ENCODE results near the gene PTGES2. TPM values are rescaled to one million over a fixed set of nuclear protein-coding genes. Genes with fewer than 3 reads are reported as not detected.

Gene PTGES2
- total and polyA plus RNA-seq, 2 of the 13 experiments (the other 11 are each of a cell fraction or from before 2014, with no cell fraction given): 63.7 to 79.8 TPM

GRCh38 chr9:128115187-128116103 is 12.1 kb downstream of the PTGES2 start (continued):
- TF ChIP-seq SALL1 (CRISPR knock-in tag; IDR thresholded peaks at IDR 0.05) (peak; percentile 97), ZNF337 (CRISPR knock-in tag; IDR thresholded peaks at IDR 0.05; ENCODE audit: borderline replicate concordance, low read depth) (no peak), ZNF407 (CRISPR knock-in tag; IDR thresholded peaks at IDR 0.05; ENCODE audit: not compliant biosample characterization) (no peak), ZMYM2 (CRISPR knock-in tag; IDR thresholded peaks at IDR 0.05) (peak; percentile 91), MLX (CRISPR knock-in tag; IDR thresholded peaks at IDR 0.05) (peak; percentile 100), ZFP36 (IDR thresholded peaks at IDR 0.05; ENCODE audit: borderline replicate concordance, low read depth, low read length, partially characterized antibody) (no peak), DMAP1 (CRISPR knock-in tag; IDR thresholded peaks at IDR 0.05) (peak; percentile 83), EED (CRISPR knock-in tag; IDR thresholded peaks at IDR 0.05) (no peak)
- TF ChIP-seq, protein P1, sequence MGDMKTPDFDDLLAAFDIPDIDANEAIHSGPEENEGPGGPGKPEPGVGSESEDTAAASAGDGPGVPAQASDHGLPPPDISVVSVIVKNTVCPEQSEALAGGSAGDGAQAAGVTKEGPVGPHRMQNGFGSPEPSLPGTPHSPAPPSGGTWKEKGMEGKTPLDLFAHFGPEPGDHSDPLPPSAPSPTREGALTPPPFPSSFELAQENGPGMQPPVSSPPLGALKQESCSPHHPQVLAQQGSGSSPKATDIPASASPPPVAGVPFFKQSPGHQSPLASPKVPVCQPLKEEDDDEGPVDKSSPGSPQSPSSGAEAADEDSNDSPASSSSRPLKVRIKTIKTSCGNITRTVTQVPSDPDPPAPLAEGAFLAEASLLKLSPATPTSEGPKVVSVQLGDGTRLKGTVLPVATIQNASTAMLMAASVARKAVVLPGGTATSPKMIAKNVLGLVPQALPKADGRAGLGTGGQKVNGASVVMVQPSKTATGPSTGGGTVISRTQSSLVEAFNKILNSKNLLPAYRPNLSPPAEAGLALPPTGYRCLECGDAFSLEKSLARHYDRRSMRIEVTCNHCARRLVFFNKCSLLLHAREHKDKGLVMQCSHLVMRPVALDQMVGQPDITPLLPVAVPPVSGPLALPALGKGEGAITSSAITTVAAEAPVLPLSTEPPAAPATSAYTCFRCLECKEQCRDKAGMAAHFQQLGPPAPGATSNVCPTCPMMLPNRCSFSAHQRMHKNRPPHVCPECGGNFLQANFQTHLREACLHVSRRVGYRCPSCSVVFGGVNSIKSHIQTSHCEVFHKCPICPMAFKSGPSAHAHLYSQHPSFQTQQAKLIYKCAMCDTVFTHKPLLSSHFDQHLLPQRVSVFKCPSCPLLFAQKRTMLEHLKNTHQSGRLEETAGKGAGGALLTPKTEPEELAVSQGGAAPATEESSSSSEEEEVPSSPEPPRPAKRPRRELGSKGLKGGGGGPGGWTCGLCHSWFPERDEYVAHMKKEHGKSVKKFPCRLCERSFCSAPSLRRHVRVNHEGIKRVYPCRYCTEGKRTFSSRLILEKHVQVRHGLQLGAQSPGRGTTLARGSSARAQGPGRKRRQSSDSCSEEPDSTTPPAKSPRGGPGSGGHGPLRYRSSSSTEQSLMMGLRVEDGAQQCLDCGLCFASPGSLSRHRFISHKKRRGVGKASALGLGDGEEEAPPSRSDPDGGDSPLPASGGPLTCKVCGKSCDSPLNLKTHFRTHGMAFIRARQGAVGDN (CRISPR knock-in tag; IDR thresholded peaks at IDR 0.05): peak; percentile 99
